HepG2 (cell line): ENCODE data around the gene TRIP6. TPM values are rescaled to one million over a fixed set of nuclear protein-coding genes. Genes with fewer than 3 reads are reported as not detected.
A peak's percentile ranks its signal among the peaks of the same experiment; 100 is the strongest.

Experiments used
- CREB1 ChIP-seq, 2 experiments: fragments of 450-650 bp in 1 of 2; IDR thresholded peaks; 2 replicates each; pipeline ENCODE4 v1.6.1; 2016 to 2017; ENCODE audit warnings: control low read depth in 1 of 2, mild to moderate bottlenecking in 1 of 2, missing compliant biosample characterization in 1 of 2, missing genetic modification characterization in 1 of 2
- FOXA3 ChIP-seq: IDR thresholded peaks from 2 replicates; pipeline ENCODE4 v1.6.1; 2016; ENCODE audit warnings: missing genetic modification reagents, missing compliant biosample characterization
- GLI4 ChIP-seq: sonication (generic); formaldehyde crosslinking; IDR thresholded peaks from 2 replicates; pipeline ENCODE4 v1.5.1; 2020; ENCODE audit warnings: missing genetic modification reagents, mild to moderate bottlenecking, moderate library complexity, borderline replicate concordance
- GPN1 ChIP-seq: sonication (generic); formaldehyde crosslinking; IDR thresholded peaks from 2 replicates; pipeline ENCODE4 v1.5.1; 2020; ENCODE audit warnings: missing genetic modification reagents, borderline replicate concordance
- JDP2 ChIP-seq: sonication (generic); formaldehyde crosslinking; IDR thresholded peaks from 2 replicates; pipeline ENCODE4 v1.8.1; 2022; ENCODE audit warnings: missing genetic modification reagents, borderline replicate concordance
- NCOA2 ChIP-seq: sonication (generic); formaldehyde crosslinking; IDR thresholded peaks from 2 replicates; pipeline ENCODE4 v1.8.0; 2022; ENCODE audit warnings: inconsistent platforms
- POLR2G ChIP-seq: fragments of 200-400 bp; formaldehyde crosslinking; IDR thresholded peaks from 2 replicates; pipeline ENCODE4 v1.6.1; 2018; ENCODE audit warnings: mild to moderate bottlenecking, low read depth, low read length, moderate library complexity
- TCF7L2 ChIP-seq: IDR thresholded peaks from 2 replicates; pipeline ENCODE4 v1.6.1; 2011; ENCODE audit warnings: mild to moderate bottlenecking, low read depth, low read length, moderate library complexity
- ZFX ChIP-seq: sonication (generic); formaldehyde crosslinking; IDR thresholded peaks from 2 replicates; pipeline ENCODE4 v1.4.0; 2020; ENCODE audit warnings: mild to moderate bottlenecking, low read depth, missing genetic modification reagents, moderate library complexity
- ZIK1 ChIP-seq: sonication (generic); formaldehyde crosslinking; IDR thresholded peaks from 2 replicates; pipeline ENCODE4 v1.5.0; 2020; ENCODE audit warnings: mild to moderate bottlenecking, low read depth, missing genetic modification reagents, borderline replicate concordance
- ZNF260 ChIP-seq: sonication (generic); formaldehyde crosslinking; IDR thresholded peaks from 2 replicates; pipeline ENCODE4 v1.4.0; 2020; ENCODE audit warnings: missing genetic modification reagents, low read depth, mild to moderate bottlenecking, borderline replicate concordance
- ZNF605 ChIP-seq: sonication (generic); formaldehyde crosslinking; IDR thresholded peaks from 2 replicates; pipeline ENCODE4 v1.8.0; 2022; ENCODE audit warnings: mild to moderate bottlenecking, missing genetic modification reagents
- polyA plus RNA-seq, 8 experiments: library from polyadenylated mRNA; depleted of rRNA in 3 of 8; stranded (reverse) in 7 of 8; unstranded in 1 of 8; fragments of >200 nt; fragmentation: Illumina TruSeq in 4 of 8; extraction: Trizol in 4 of 8; gene quantifications; 2 replicates each; pipeline versions ENCODE4 v1.2.1 to v1.2.3, GENCODE V29; 2011 to 2016; ENCODE audit warnings: low read depth in 4 of 8, missing spikeins in 1 of 8, mixed read lengths in 1 of 8; ENCODE audit not compliant: insufficient read depth in 1 of 8
- total RNA-seq, 5 experiments: library from RNA; depleted of rRNA; stranded (reverse); fragments of >200 nt; fragmentation: Illumina TruSeq; extraction: Trizol; gene quantifications; 2 replicates each; pipeline ENCODE4 v1.2.3, GENCODE V29; 2016; ENCODE audit warnings: low read depth in 1 of 5
- TF ChIP-seq, protein P1 (sequence below): sonication (generic); formaldehyde crosslinking; IDR thresholded peaks from 2 replicates; pipeline ENCODE4 v1.4.0; 2020; ENCODE audit warnings: missing genetic modification reagents
- TF ChIP-seq, protein P2 (sequence below): sonication (generic); formaldehyde crosslinking; IDR thresholded peaks from 2 replicates; pipeline ENCODE4 v1.4.0; 2020; ENCODE audit warnings: missing genetic modification reagents
- TF ChIP-seq, protein P3 (sequence below): sonication (generic); formaldehyde crosslinking; IDR thresholded peaks from 2 replicates; pipeline ENCODE4 v1.5.1; 2020; ENCODE audit warnings: mild to moderate bottlenecking, missing genetic modification reagents, moderate library complexity
- TF ChIP-seq, protein P4 (sequence below): sonication (generic); formaldehyde crosslinking; IDR thresholded peaks from 2 replicates; pipeline ENCODE4 v1.5.0; 2020; ENCODE audit warnings: missing genetic modification reagents

The TRIP6 gene
- total and polyA plus RNA-seq, 2 of the 13 experiments (the other 11 are each of a cell fraction or from before 2014, with no cell fraction given): 0.34 to 0.38 TPM

DNA sequence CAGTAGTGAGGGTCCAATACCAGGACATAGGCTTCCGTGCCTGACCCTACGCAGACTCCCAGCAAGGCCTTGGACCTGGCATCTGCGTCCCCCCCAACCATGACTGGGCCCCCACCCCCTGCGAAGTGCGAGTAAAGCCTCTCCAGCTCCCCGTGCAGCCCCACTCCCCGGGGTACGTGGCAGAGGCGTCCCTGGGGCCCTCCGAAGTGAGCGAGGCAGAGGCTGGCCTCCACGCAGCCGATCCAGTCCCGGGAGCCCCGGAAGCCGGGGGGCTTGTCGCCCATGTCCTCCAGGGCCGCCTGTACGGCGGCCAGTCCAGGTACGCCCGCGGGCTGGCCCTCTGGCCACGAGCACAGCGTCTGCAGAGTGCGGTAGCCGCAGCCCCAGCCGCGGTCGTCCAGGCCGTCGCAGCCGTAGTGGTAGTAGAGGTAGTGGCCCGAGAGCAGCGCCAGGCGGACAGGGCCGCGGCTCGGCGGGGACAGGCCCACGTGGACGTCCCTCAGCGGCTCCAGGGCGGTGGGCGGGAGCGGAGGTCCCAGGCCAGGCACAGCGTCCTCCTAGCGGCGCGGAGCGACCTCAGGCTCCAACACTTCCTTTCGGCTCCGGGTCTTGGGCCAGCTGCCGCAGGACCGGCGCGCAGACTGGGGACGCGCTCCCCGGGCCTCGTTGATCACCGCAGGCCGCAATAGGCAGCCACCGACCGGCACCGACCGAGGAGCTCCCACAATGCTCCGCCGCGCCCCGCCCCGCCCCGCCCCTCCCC, 22.0 kb downstream of the TRIP6 start, which contains the start of gene UFSP1 (continued):
- TF ChIP-seq FOXA3 (CRISPR knock-in tag) (0 out of 2 replicates have a peak, but pooled peaks have one; percentile 14), JDP2 (peak; percentile 19; the same call in 1 of the 2 replicates), TCF7L2 (no peak), ZNF605 (CRISPR knock-in tag) (peak; percentile 36; the same call in 1 of the 2 replicates), GPN1 (CRISPR knock-in tag) (peak; percentile 90), POLR2G (peak; percentile 70), CREB1 (IDR thresholded peaks at IDR 0.05) (no peak), CREB1 (CRISPR knock-in tag; IDR thresholded peaks at IDR 0.05) (no peak), NCOA2 (CRISPR knock-in tag) (no peak; the same call in 1 of the 2 replicates), ZIK1 (CRISPR knock-in tag) (0 out of 2 replicates have a peak, but pooled peaks have one; percentile 74), ZFX (CRISPR knock-in tag) (peak; percentile 99), ZNF260 (CRISPR knock-in tag) (0 out of 2 replicates have a peak, but pooled peaks have one; percentile 80), GLI4 (CRISPR knock-in tag) (peak; percentile 76; the same call in 1 of the 2 replicates)
- TF ChIP-seq, protein P1, sequence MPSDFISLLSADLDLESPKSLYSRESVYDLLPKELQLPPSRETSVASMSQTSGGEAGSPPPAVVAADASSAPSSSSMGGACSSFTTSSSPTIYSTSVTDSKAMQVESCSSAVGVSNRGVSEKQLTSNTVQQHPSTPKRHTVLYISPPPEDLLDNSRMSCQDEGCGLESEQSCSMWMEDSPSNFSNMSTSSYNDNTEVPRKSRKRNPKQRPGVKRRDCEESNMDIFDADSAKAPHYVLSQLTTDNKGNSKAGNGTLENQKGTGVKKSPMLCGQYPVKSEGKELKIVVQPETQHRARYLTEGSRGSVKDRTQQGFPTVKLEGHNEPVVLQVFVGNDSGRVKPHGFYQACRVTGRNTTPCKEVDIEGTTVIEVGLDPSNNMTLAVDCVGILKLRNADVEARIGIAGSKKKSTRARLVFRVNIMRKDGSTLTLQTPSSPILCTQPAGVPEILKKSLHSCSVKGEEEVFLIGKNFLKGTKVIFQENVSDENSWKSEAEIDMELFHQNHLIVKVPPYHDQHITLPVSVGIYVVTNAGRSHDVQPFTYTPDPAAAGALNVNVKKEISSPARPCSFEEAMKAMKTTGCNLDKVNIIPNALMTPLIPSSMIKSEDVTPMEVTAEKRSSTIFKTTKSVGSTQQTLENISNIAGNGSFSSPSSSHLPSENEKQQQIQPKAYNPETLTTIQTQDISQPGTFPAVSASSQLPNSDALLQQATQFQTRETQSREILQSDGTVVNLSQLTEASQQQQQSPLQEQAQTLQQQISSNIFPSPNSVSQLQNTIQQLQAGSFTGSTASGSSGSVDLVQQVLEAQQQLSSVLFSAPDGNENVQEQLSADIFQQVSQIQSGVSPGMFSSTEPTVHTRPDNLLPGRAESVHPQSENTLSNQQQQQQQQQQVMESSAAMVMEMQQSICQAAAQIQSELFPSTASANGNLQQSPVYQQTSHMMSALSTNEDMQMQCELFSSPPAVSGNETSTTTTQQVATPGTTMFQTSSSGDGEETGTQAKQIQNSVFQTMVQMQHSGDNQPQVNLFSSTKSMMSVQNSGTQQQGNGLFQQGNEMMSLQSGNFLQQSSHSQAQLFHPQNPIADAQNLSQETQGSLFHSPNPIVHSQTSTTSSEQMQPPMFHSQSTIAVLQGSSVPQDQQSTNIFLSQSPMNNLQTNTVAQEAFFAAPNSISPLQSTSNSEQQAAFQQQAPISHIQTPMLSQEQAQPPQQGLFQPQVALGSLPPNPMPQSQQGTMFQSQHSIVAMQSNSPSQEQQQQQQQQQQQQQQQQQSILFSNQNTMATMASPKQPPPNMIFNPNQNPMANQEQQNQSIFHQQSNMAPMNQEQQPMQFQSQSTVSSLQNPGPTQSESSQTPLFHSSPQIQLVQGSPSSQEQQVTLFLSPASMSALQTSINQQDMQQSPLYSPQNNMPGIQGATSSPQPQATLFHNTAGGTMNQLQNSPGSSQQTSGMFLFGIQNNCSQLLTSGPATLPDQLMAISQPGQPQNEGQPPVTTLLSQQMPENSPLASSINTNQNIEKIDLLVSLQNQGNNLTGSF: peak; percentile 90
- TF ChIP-seq, protein P2, sequence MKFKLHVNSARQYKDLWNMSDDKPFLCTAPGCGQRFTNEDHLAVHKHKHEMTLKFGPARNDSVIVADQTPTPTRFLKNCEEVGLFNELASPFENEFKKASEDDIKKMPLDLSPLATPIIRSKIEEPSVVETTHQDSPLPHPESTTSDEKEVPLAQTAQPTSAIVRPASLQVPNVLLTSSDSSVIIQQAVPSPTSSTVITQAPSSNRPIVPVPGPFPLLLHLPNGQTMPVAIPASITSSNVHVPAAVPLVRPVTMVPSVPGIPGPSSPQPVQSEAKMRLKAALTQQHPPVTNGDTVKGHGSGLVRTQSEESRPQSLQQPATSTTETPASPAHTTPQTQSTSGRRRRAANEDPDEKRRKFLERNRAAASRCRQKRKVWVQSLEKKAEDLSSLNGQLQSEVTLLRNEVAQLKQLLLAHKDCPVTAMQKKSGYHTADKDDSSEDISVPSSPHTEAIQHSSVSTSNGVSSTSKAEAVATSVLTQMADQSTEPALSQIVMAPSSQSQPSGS: peak; percentile 59; the same call in 1 of the 2 replicates
- TF ChIP-seq, protein P3, sequence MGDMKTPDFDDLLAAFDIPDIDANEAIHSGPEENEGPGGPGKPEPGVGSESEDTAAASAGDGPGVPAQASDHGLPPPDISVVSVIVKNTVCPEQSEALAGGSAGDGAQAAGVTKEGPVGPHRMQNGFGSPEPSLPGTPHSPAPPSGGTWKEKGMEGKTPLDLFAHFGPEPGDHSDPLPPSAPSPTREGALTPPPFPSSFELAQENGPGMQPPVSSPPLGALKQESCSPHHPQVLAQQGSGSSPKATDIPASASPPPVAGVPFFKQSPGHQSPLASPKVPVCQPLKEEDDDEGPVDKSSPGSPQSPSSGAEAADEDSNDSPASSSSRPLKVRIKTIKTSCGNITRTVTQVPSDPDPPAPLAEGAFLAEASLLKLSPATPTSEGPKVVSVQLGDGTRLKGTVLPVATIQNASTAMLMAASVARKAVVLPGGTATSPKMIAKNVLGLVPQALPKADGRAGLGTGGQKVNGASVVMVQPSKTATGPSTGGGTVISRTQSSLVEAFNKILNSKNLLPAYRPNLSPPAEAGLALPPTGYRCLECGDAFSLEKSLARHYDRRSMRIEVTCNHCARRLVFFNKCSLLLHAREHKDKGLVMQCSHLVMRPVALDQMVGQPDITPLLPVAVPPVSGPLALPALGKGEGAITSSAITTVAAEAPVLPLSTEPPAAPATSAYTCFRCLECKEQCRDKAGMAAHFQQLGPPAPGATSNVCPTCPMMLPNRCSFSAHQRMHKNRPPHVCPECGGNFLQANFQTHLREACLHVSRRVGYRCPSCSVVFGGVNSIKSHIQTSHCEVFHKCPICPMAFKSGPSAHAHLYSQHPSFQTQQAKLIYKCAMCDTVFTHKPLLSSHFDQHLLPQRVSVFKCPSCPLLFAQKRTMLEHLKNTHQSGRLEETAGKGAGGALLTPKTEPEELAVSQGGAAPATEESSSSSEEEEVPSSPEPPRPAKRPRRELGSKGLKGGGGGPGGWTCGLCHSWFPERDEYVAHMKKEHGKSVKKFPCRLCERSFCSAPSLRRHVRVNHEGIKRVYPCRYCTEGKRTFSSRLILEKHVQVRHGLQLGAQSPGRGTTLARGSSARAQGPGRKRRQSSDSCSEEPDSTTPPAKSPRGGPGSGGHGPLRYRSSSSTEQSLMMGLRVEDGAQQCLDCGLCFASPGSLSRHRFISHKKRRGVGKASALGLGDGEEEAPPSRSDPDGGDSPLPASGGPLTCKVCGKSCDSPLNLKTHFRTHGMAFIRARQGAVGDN (CRISPR knock-in tag): peak; percentile 95
- TF ChIP-seq, protein P4, sequence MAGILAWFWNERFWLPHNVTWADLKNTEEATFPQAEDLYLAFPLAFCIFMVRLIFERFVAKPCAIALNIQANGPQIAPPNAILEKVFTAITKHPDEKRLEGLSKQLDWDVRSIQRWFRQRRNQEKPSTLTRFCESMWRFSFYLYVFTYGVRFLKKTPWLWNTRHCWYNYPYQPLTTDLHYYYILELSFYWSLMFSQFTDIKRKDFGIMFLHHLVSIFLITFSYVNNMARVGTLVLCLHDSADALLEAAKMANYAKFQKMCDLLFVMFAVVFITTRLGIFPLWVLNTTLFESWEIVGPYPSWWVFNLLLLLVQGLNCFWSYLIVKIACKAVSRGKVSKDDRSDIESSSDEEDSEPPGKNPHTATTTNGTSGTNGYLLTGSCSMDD (CRISPR knock-in tag): peak; percentile 94
